Measurements from ENCODE around the gene CLPSL1.

DNA sequence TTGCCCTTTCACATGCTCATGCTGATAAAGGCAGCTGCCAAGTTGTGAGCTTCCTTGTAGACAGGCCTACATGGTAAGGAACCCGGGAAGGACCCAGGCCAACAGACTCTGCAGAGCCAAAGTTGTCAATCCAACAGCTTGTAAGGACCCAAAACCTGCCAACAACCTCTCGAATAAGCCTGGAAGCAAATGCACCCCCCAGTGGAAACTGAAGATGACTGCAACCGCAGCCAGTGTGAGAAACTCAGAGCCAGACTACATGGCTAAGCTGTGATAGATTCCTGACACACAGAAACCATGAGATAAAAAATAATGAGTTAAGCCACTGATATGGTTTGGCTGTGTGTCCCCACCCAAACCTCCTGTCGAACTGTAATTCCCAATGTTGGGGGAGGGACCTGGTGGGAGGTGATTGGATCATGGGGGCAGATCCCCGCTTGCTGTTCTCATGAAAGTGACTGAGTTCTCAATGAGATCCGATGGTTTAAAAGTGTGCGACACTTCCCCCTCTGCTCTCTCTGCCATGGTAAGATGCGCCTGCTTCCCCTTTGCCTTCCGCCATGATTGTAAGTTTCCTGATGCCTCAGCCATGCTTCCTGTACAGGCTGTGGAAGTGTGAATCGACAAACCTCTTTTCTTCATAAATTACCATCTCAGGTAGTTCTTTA is 23.2 kb upstream of the CLPSL1 start:
- peak; percentile 88 for TF ChIP-seq CTCF (IDR thresholded peaks at IDR 0.05; ENCODE audit: insufficient read depth, low read length, poor library complexity, severe bottlenecking)
- TF ChIP-seq EZH2phosphoT487 (conservative IDR thresholded peaks at IDR 0.05; ENCODE audit: low read length) = no peak
